Fibroblast of gingiva (primary cell): Measurements from ENCODE around the gene PNMA6F.

Source experiments
- DNase-seq: peaks from one replicate; pipeline ENCODE4 v3.0.0-alpha.2; 2011; ENCODE audit warnings: low read depth

The PNMA6F gene

GRCh38 chrX:153321381-153322124, at the start of gene PNMA6F:
TSS of gene PNMA6F (minus strand) at chrX:153321767. CDS start at chrX:153320674, 1,093 bp downstream.
- DNase-seq, result no peak

- DNase-seq, result no peak
These were observed 49.7 kb upstream of the PNMA6F start for GRCh38 chrX:153371256-153371655.

- DNase-seq, result no peak
These were observed 48.9 kb upstream of the PNMA6F start for GRCh38 chrX:153370293-153371055.

GRCh38 chrX:153366878-153367538, 45.4 kb upstream of the PNMA6F start:
- DNase-seq, result no peak

GRCh38 chrX:153366119-153366518, 44.6 kb upstream of the PNMA6F start:
- no peak for DNase-seq

GRCh38 chrX:153365670-153366069, 44.1 kb upstream of the PNMA6F start:
- DNase-seq, result no peak

- DNase-seq, result no peak
These were observed 40.3 kb upstream of the PNMA6F start for GRCh38 chrX:153361781-153362397.

- DNase-seq, result no peak
These were observed 36.3 kb upstream of the PNMA6F start for GRCh38 chrX:153357877-153358276.

GRCh38 chrX:153353416-153353815, 31.8 kb upstream of the PNMA6F start:
- DNase-seq, result no peak

- DNase-seq, result no peak
These were observed 31.3 kb upstream of the PNMA6F start for GRCh38 chrX:153352858-153353257.

- DNase-seq, result no peak
These were observed 30.4 kb upstream of the PNMA6F start for GRCh38 chrX:153351981-153352380.

- DNase-seq, result no peak
These were observed 28.4 kb upstream of the PNMA6F start for GRCh38 chrX:153349952-153350351.

- DNase-seq, result no peak
These were observed 26.9 kb upstream of the PNMA6F start for GRCh38 chrX:153348421-153348820.

- no peak for DNase-seq
These were observed 26.0 kb upstream of the PNMA6F start for GRCh38 chrX:153347530-153347929.

GRCh38 chrX:153343674-153344073, 22.1 kb upstream of the PNMA6F start:
- no peak for DNase-seq

GRCh38 chrX:153342762-153343558, 21.4 kb upstream of the PNMA6F start:
- no peak for DNase-seq

- no peak for DNase-seq
These were observed 18.5 kb upstream of the PNMA6F start for GRCh38 chrX:153340111-153340510.

GRCh38 chrX:153339662-153340061, 18.1 kb upstream of the PNMA6F start:
- DNase-seq, result no peak

GRCh38 chrX:153338836-153339235, 17.3 kb upstream of the PNMA6F start:
- DNase-seq, result no peak

- no peak for DNase-seq
These were observed 15.4 kb upstream of the PNMA6F start for GRCh38 chrX:153336988-153337387.

GRCh38 chrX:153336121-153336894, 14.7 kb upstream of the PNMA6F start:
- DNase-seq, result no peak
